ENCODE measurements around the gene FRYL. TPM values are rescaled to one million over a fixed set of nuclear protein-coding genes. Genes with fewer than 3 reads are reported as not detected.
"Not testable (repeated sequence)": the region's sequence is repeated elsewhere in the genome, so short reads cannot be mapped to it uniquely, and the experiment has no call there.

Gene FRYL
- total and polyA plus RNA-seq, 4 experiments from 2014 or later, result 17.1 to 134 (median 83.7) TPM

- Mint-ChIP-seq H3K4me1 (peaks cover 33 to 66% (median 44%) of the 10 kb centered on the region in 4 donors), H3K36me3 (peaks cover 0 to 3% of the 10 kb centered on the region in 2 donors), H3K9me3 (no peaks in the 10 kb centered on the region), H3K27ac (no peak overlapping the region), H3K4me3 (no peak overlapping the region), H3K27me3 (no peaks in the 10 kb centered on the region)
- no peak overlapping the region for H3K4me3 ChIP-seq (ENCODE audit: low read length in 2 of 2)
- H3K9me3 ChIP-seq (ENCODE audit: control insufficient read depth in 1 of 2, low read length in 2 of 2), result no peaks in the 10 kb centered on the region
- H3K27me3 ChIP-seq (ENCODE audit: insufficient read depth, low read length), result no peaks in the 10 kb centered on the region
- CTCF ChIA-PET (ENCODE audit: partially characterized antibody), result interaction anchor here (0.7 kb wide), 1 partner anchor 59 kb away, joined by 4 read pairs; no protein-coding TSS in a partner anchor
- peaks cover 38% of the 10 kb centered on the region for H3K4me1 ChIP-seq (ENCODE audit: insufficient read depth, low read length)
- no peak overlapping the region for H3K27ac ChIP-seq (ENCODE audit: low read depth, low read length)
- intact Hi-C loops (cut with micrococcal nuclease), result no loop called here
- POLR2A ChIA-PET (ENCODE audit: partially characterized antibody), result no interaction called here
- no peaks in the 10 kb centered on the region for H3K36me3 ChIP-seq (ENCODE audit: insufficient read depth, low read length)
- DNase-seq, result no peak
These were observed 91.1 kb downstream of the FRYL start for GRCh38 chr4:48688953-48689352.

- no peak overlapping the region for H3K27ac Mint-ChIP-seq
- Histone ChIP-seq H3K4me1 (ENCODE audit: insufficient read depth, low read length) (peaks cover 35% of the 10 kb centered on the region), H3K4me3 (ENCODE audit: low read length in 2 of 2) (no peak overlapping the region), H3K9me3 (ENCODE audit: control insufficient read depth in 1 of 2, low read length in 2 of 2) (no peaks in the 10 kb centered on the region), H3K27me3 (ENCODE audit: insufficient read depth, low read length) (no peaks in the 10 kb centered on the region), H3K36me3 (ENCODE audit: insufficient read depth, low read length) (no peaks in the 10 kb centered on the region), H3K27ac (ENCODE audit: low read depth, low read length) (no peak overlapping the region)
- no peak for DNase-seq
- POLR2A ChIA-PET (ENCODE audit: partially characterized antibody), result interaction anchor here (0.5 to 1.6 kb wide), 3 partner anchors 17 to 107 kb away, joined by 3 to 4 read pairs (median 3); no protein-coding TSS in a partner anchor
- no peak overlapping the region for H3K4me3 Mint-ChIP-seq
- H3K4me1 Mint-ChIP-seq, result peaks cover 36 to 66% (median 41%) of the 10 kb centered on the region in 4 donors
- no peaks in the 10 kb centered on the region for H3K9me3 Mint-ChIP-seq
- CTCF ChIA-PET (ENCODE audit: partially characterized antibody), result no interaction called here
- intact Hi-C loops (cut with micrococcal nuclease), result no loop called here
- H3K36me3 Mint-ChIP-seq, result peaks cover 6 to 7% of the 10 kb centered on the region in 2 donors
- no peaks in the 10 kb centered on the region for H3K27me3 Mint-ChIP-seq
These were observed 92.6 kb downstream of the FRYL start for GRCh38 chr4:48687313-48688051.

- ChIA-PET POLR2A (ENCODE audit: partially characterized antibody) (no interaction called here), CTCF (ENCODE audit: partially characterized antibody) (interaction anchor here (1.0 kb wide), 1 partner anchor 108 kb away, joined by 3 read pairs; no protein-coding TSS in a partner anchor)
- H3K9me3 ChIP-seq (ENCODE audit: control insufficient read depth in 1 of 2, low read length in 2 of 2), result no peaks in the 10 kb centered on the region
- H3K27me3 ChIP-seq (ENCODE audit: insufficient read depth, low read length), result no peaks in the 10 kb centered on the region
- Mint-ChIP-seq H3K4me1 (peaks cover 39 to 69% (median 46%) of the 10 kb centered on the region in 4 donors), H3K4me3 (no peak overlapping the region), H3K9me3 (no peaks in the 10 kb centered on the region), H3K27me3 (no peaks in the 10 kb centered on the region), H3K36me3 (peaks cover 7 to 13% of the 10 kb centered on the region in 2 donors), H3K27ac (peak overlapping the region in 2 of 7 donors; percentile 2 to 28)
- peaks cover 36% of the 10 kb centered on the region for H3K4me1 ChIP-seq (ENCODE audit: insufficient read depth, low read length)
- no peak overlapping the region for H3K27ac ChIP-seq (ENCODE audit: low read depth, low read length)
- H3K36me3 ChIP-seq (ENCODE audit: insufficient read depth, low read length), result no peaks in the 10 kb centered on the region
- intact Hi-C loops (cut with micrococcal nuclease), result no loop called here
- DNase-seq, result no peak
- no peak overlapping the region for H3K4me3 ChIP-seq (ENCODE audit: low read length in 2 of 2)
These were observed 93.7 kb downstream of the FRYL start for GRCh38 chr4:48686369-48686768.

GRCh38 chr4:48683784-48684666 lies 96.1 kb downstream of the FRYL start:
- H3K4me1 ChIP-seq (ENCODE audit: insufficient read depth, low read length), result peaks cover 28% of the 10 kb centered on the region
- no peaks in the 10 kb centered on the region for H3K9me3 ChIP-seq (ENCODE audit: control insufficient read depth in 1 of 2, low read length in 2 of 2)
- H3K4me3 ChIP-seq (ENCODE audit: low read length in 2 of 2), result no peak overlapping the region
- ChIA-PET CTCF (ENCODE audit: partially characterized antibody) (interaction anchor here (0.7 to 1.2 kb wide), 2 partner anchors 8 to 163 kb away, joined by 3 read pairs; no protein-coding TSS in a partner anchor), POLR2A (ENCODE audit: partially characterized antibody) (no interaction called here)
- Mint-ChIP-seq H3K36me3 (peaks cover 7 to 13% of the 10 kb centered on the region in 2 donors), H3K27ac (peak overlapping the region; percentile 11 to 77 (median 35)), H3K9me3 (no peaks in the 10 kb centered on the region), H3K4me3 (no peak overlapping the region), H3K4me1 (peaks cover 36 to 61% (median 43%) of the 10 kb centered on the region in 4 donors), H3K27me3 (no peaks in the 10 kb centered on the region)
- intact Hi-C loops (cut with micrococcal nuclease), result loop anchor here (5.0 kb wide), 1 partner anchor 98 kb away; the partner anchor contains the start of gene FRYL
- peak overlapping the region; percentile 8 for H3K27ac ChIP-seq (ENCODE audit: low read depth, low read length)
- no peak for DNase-seq
- no peaks in the 10 kb centered on the region for H3K36me3 ChIP-seq (ENCODE audit: insufficient read depth, low read length)
- H3K27me3 ChIP-seq (ENCODE audit: insufficient read depth, low read length), result no peaks in the 10 kb centered on the region

- H3K27ac ChIP-seq (ENCODE audit: low read depth, low read length); POLR2A ChIA-PET (ENCODE audit: partially characterized antibody); H3K4me3 Mint-ChIP-seq; H3K36me3 ChIP-seq (ENCODE audit: insufficient read depth, low read length); H3K9me3 Mint-ChIP-seq; H3K27me3 ChIP-seq (ENCODE audit: insufficient read depth, low read length); H3K9me3 ChIP-seq (ENCODE audit: control insufficient read depth in 1 of 2, low read length in 2 of 2); H3K27me3 Mint-ChIP-seq; DNase-seq; H3K4me3 ChIP-seq (ENCODE audit: low read length in 2 of 2): not testable (repeated sequence)
- Mint-ChIP-seq H3K27ac (peak overlapping the region in 2 of 7 donors; percentile 78 to 86), H3K36me3 (peaks cover 7 to 13% of the 10 kb centered on the region in 2 donors), H3K4me1 (peaks cover 39 to 54% (median 43%) of the 10 kb centered on the region in 4 donors)
- H3K4me1 ChIP-seq (ENCODE audit: insufficient read depth, low read length), result peaks cover 25% of the 10 kb centered on the region
- intact Hi-C loops (cut with micrococcal nuclease), result loop anchor here (1.0 to 5.0 kb wide), 2 partner anchors 99 to 280 kb away; partner anchors contain the start of gene FRYL
- CTCF ChIA-PET (ENCODE audit: partially characterized antibody), result interaction anchor here (4.1 kb wide), 1 partner anchor 104 kb away, joined by 37 read pairs; no protein-coding TSS in a partner anchor
These were observed 97.2 kb downstream of the FRYL start for GRCh38 chr4:48682870-48683269.

- Mint-ChIP-seq H3K27me3 (no peaks in the 10 kb centered on the region), H3K9me3 (no peaks in the 10 kb centered on the region), H3K27ac (peak overlapping the region in 5 of 7 donors; percentile 19 to 78 (median 64)), H3K4me3 (peak overlapping the region in 1 of 8 donors; percentile 41), H3K4me1 (peaks cover 34 to 49% (median 38%) of the 10 kb centered on the region in 4 donors), H3K36me3 (peaks cover 7 to 13% of the 10 kb centered on the region in 2 donors)
- Histone ChIP-seq H3K27me3 (ENCODE audit: insufficient read depth, low read length) (no peaks in the 10 kb centered on the region), H3K4me1 (ENCODE audit: insufficient read depth, low read length) (peaks cover 22% of the 10 kb centered on the region), H3K27ac (ENCODE audit: low read depth, low read length) (no peak overlapping the region), H3K9me3 (ENCODE audit: control insufficient read depth in 1 of 2, low read length in 2 of 2) (no peaks in the 10 kb centered on the region), H3K4me3 (ENCODE audit: low read length in 2 of 2) (no peak overlapping the region), H3K36me3 (ENCODE audit: insufficient read depth, low read length) (no peaks in the 10 kb centered on the region)
- intact Hi-C loops (cut with micrococcal nuclease), result loop anchor here (1.0 to 5.0 kb wide), 3 partner anchors 100 to 281 kb away; partner anchors contain the start of gene FRYL
- ChIA-PET POLR2A (ENCODE audit: partially characterized antibody) (no interaction called here), CTCF (ENCODE audit: partially characterized antibody) (interaction anchor here (1.2 to 4.1 kb wide), 4 partner anchors 9 to 103 kb away, joined by 3 to 37 read pairs (median 5); no protein-coding TSS in a partner anchor)
- peak; percentile 26 to 45 (median 31) for DNase-seq
These were observed 98.2 kb downstream of the FRYL start for GRCh38 chr4:48681856-48682255.

All from CD4-positive, alpha-beta memory T cell (primary cell).